GM12878 (cell line): ENCODE results near the gene MEGF11. TPM values are rescaled to one million over a fixed set of nuclear protein-coding genes. Genes with fewer than 3 reads are reported as not detected.

Experiments used
- ATAC-seq: fragments of 200-7000 bp; cut with Tn5 transposase; 3 replicates; pipeline ENCODE4 v1.9.1; 2020; ENCODE audit warnings: mild to moderate bottlenecking, moderate library complexity
- BruUV-seq: library from RNA; stranded (reverse); fragments of 400-500 nt; replicated peaks from 2 replicates; lab custom pipeline; 2021; lab: Mats Ljungman, UMichigan
- CTCF ChIA-PET: fragments of 300-600 bp; sonication (Branson Sonifier 250); formaldehyde crosslinking; extraction: SDS; loops from one replicate; lab custom pipeline; 2021; ENCODE audit warnings: inconsistent platforms; lab: Yijun Ruan, JAX
- POLR2A ChIA-PET: fragments of 350-600 bp; formaldehyde crosslinking; extraction: SDS; loops from one replicate; lab custom pipeline; 2021; ENCODE audit warnings: inconsistent platforms; lab: Charles Lee
- RAD21 ChIA-PET: fragments of 300-600 bp; sonication (Branson Sonifier 250); formaldehyde crosslinking; loops from one replicate; lab custom pipeline; 2023; ENCODE audit warnings: antibody characterized with exemption; ENCODE audit not compliant: unreplicated experiment; lab: Charles Lee
- SMC1A ChIA-PET: fragments of 300-600 bp; sonication (Branson Sonifier 250); formaldehyde crosslinking; loops from one replicate; lab custom pipeline; 2023; ENCODE audit not compliant: unreplicated experiment, uncharacterized antibody; lab: Charles Lee
- DNase-seq: peaks from one replicate; pipeline ENCODE4 v3.0.0-alpha.2; 2011; ENCODE audit warnings: low read depth, low spot score
- FAIRE-seq: peaks from 3 replicates; lab custom pipeline; 2011; peaks lifted over from hg19 to GRCh38; lab: Jason Lieb, UNC
- H2AFZ ChIP-seq: 2 replicates; pipeline ENCODE4 v1.6.0; 2011; ENCODE audit warnings: low read depth, low read length, control low read depth; ENCODE audit not compliant: control insufficient read depth
- H3K27ac ChIP-seq: 2 replicates; pipeline ENCODE4 v1.5.1; 2011; ENCODE audit warnings: control low read depth; ENCODE audit not compliant: control insufficient read depth, insufficient read depth
- H3K27me3 ChIP-seq, 2 experiments: replicated peaks in 1 of 2; 2 replicates each; pipeline versions ENCODE4 v1.6.0 to v1.6.1; 2011; ENCODE audit warnings: low read length in 1 of 2; ENCODE audit not compliant: control insufficient read depth in 2 of 2, insufficient read depth in 2 of 2
- H3K36me3 ChIP-seq, 2 experiments: 2 replicates each; pipeline ENCODE4 v1.5.1; 2011; ENCODE audit warnings: low read length in 1 of 2; ENCODE audit not compliant: control insufficient read depth in 2 of 2, insufficient read depth in 2 of 2
- H3K4me1 ChIP-seq: 2 replicates; pipeline ENCODE4 v1.6.1; 2011; ENCODE audit warnings: mild to moderate bottlenecking, low read length, moderate library complexity, mixed read lengths; ENCODE audit not compliant: control insufficient read depth, insufficient read depth
- H3K4me2 ChIP-seq: 2 replicates; pipeline ENCODE4 v1.6.0; 2011; ENCODE audit warnings: control low read depth; ENCODE audit not compliant: control insufficient read depth, insufficient read depth
- H3K4me3 ChIP-seq: fragments of 200-600 bp; sonication (generic); 2 replicates; pipeline ENCODE4 v1.5.1; 2016
- H3K79me2 ChIP-seq: 2 replicates; pipeline ENCODE4 v1.6.0; 2011; ENCODE audit warnings: low read length; ENCODE audit not compliant: control insufficient read depth, insufficient read depth
- H3K9ac ChIP-seq: 2 replicates; pipeline ENCODE4 v1.8.0; 2011; ENCODE audit warnings: low read length, control low read depth, mixed read lengths; ENCODE audit not compliant: control insufficient read depth, insufficient read depth
- H3K9me3 ChIP-seq: replicated peaks from 3 replicates; pipeline ENCODE4 v1.5.1; 2011; ENCODE audit warnings: mild to moderate bottlenecking, low read length; ENCODE audit not compliant: control insufficient read depth, insufficient read depth
- H4K20me1 ChIP-seq: 2 replicates; pipeline ENCODE4 v1.6.0; 2011; ENCODE audit not compliant: control insufficient read depth, insufficient read depth
- CHD2 ChIP-seq: IDR thresholded peaks from 2 replicates; pipeline ENCODE4 v1.6.1; 2011; ENCODE audit warnings: low read depth, low read length, improper control_type of control experiment, borderline replicate concordance
- CREM ChIP-seq: IDR thresholded peaks from 2 replicates; pipeline ENCODE4 v1.6.1; 2014; ENCODE audit warnings: antibody characterized with exemption, low read depth
- FOS ChIP-seq: IDR thresholded peaks from 3 replicates; pipeline ENCODE4 v1.6.1; 2011; ENCODE audit warnings: borderline replicate concordance; ENCODE audit not compliant: insufficient read length; ENCODE audit errors: extremely low read depth
- GATAD2B ChIP-seq: fragments of 450-650 bp; conservative IDR thresholded peaks from 2 replicates; pipeline ENCODE4 v1.6.1; 2017; ENCODE audit warnings: low read depth, mild to moderate bottlenecking, moderate library complexity
- JUNB ChIP-seq: IDR thresholded peaks from 2 replicates; pipeline ENCODE4 v1.6.1; 2016; ENCODE audit warnings: antibody characterized with exemption, mild to moderate bottlenecking
- NBN ChIP-seq: fragments of 450-650 bp; IDR thresholded peaks from 2 replicates; pipeline ENCODE4 v1.6.1; 2016
- POLR2AphosphoS5 ChIP-seq: IDR thresholded peaks from 2 replicates; pipeline ENCODE4 v1.6.1; 2011; ENCODE audit warnings: mild to moderate bottlenecking, low read length, inconsistent platforms
- RAD21 ChIP-seq: IDR thresholded peaks from 2 replicates; pipeline ENCODE4 v1.6.1; 2011; ENCODE audit warnings: mild to moderate bottlenecking, low read depth, low read length, moderate library complexity; ENCODE audit not compliant: insufficient read depth
- RFX5 ChIP-seq: IDR thresholded peaks from 2 replicates; pipeline ENCODE4 v1.6.1; 2011; ENCODE audit warnings: low read depth, low read length, improper control_type of control experiment
- SIN3A ChIP-seq: IDR thresholded peaks from 2 replicates; pipeline ENCODE4 v1.6.1; 2012; ENCODE audit warnings: low read depth, low read length, improper control_type of control experiment
- SIX5 ChIP-seq: IDR thresholded peaks from 2 replicates; pipeline ENCODE4 v1.6.1; 2011; ENCODE audit warnings: mild to moderate bottlenecking, low read depth, low read length, moderate library complexity; ENCODE audit not compliant: severe bottlenecking
- SMAD1 ChIP-seq: fragments of 450-650 bp; IDR thresholded peaks from 2 replicates; pipeline ENCODE4 v1.6.1; 2018; ENCODE audit warnings: mild to moderate bottlenecking, low read depth; ENCODE audit not compliant: partially characterized antibody
- SUPT20H ChIP-seq: IDR thresholded peaks from 2 replicates; pipeline ENCODE4 v1.6.1; 2011; ENCODE audit warnings: low read depth, mild to moderate bottlenecking, low read length, moderate library complexity, borderline replicate concordance; ENCODE audit not compliant: control insufficient read depth
- WRNIP1 ChIP-seq: IDR thresholded peaks from 2 replicates; pipeline ENCODE4 v1.6.1; 2011; ENCODE audit warnings: low read depth, low read length, improper control_type of control experiment, borderline replicate concordance
- ZBTB4 ChIP-seq: fragments of 450-650 bp; formaldehyde crosslinking; IDR thresholded peaks from 2 replicates; pipeline ENCODE4 v1.4.0; 2022; ENCODE audit warnings: mild to moderate bottlenecking, moderate library complexity
- ZNF24 ChIP-seq: fragments of 450-650 bp; IDR thresholded peaks from 2 replicates; pipeline ENCODE4 v1.6.1; 2017; ENCODE audit warnings: antibody characterized with exemption, mild to moderate bottlenecking
- WGBS: methylation state at CpG from one replicate; pipeline ENCODE4 v1.1.6; 2016; ENCODE audit warnings: low lambda C conversion rate; ENCODE audit not compliant: insufficient replicate concordance, insufficient coverage; ENCODE audit errors: missing lambda C conversion rate; 5-methylcytosine and 5-hydroxymethylcytosine counted together
- in situ Hi-C: fragments of 300-500 bp; cut with MboI; formaldehyde crosslinking; loops from 9 replicates; pipeline ENCODE4 v1.14.3; 2018; ENCODE audit warnings: mixed read lengths
- intact Hi-C: fragments of 100-400 bp; cut with micrococcal nuclease; formaldehyde crosslinking; loops from one replicate; pipeline ENCODE4 v1.14.2; 2022; ENCODE audit not compliant: unreplicated experiment
- polyA plus RNA-seq, 11 experiments: library from polyadenylated mRNA; depleted of rRNA in 4 of 11; unstranded in 6 of 11; stranded (reverse) in 5 of 11; fragments of >200 nt; fragmentation: Nextera tagmentation in 4 of 11; fragmentation: Illumina TruSeq in 1 of 11; extraction: Ambion mirVana in 4 of 11; extraction: Trizol in 1 of 11; gene quantifications; 1 replicate in 1 of 11; 2 replicates in 10 of 11; pipeline versions ENCODE4 v1.2.1 to v1.2.3, GENCODE V29; 2011 to 2016; ENCODE audit warnings: inconsistent platforms in 2 of 11, missing spikeins in 2 of 11, low read depth in 1 of 11
- total RNA-seq, 4 experiments: library from RNA; depleted of rRNA in 3 of 4; stranded (reverse); fragments of >200 nt in 3 of 4; fragmentation: Illumina TruSeq in 1 of 4; extraction: Trizol in 1 of 4; gene quantifications; 2 replicates each; pipeline versions ENCODE4 v1.2.1 to v1.2.3, GENCODE V29; 2013 to 2021
- TF ChIP-seq, protein P1 (sequence below): fragments of 450-650 bp; IDR thresholded peaks from 2 replicates; pipeline ENCODE4 v1.6.1; 2014; ENCODE audit warnings: mild to moderate bottlenecking
- TF ChIP-seq, protein P2 (sequence below): IDR thresholded peaks from 2 replicates; pipeline ENCODE4 v1.6.1; 2011; ENCODE audit warnings: borderline replicate concordance, low read depth, mild to moderate bottlenecking, moderate library complexity, low read length; ENCODE audit not compliant: insufficient read depth, poor library complexity, severe bottlenecking

MEGF11 gene
- total and polyA plus RNA-seq, 10 of the 15 experiments (the other 5 are each of a cell fraction or from before 2014, with no cell fraction given), result 0.03 to 1.7 (median 0.49) TPM

- no peak for TF ChIP-seq ZBTB4 (CRISPR knock-in tag)
- no peak for TF ChIP-seq FOS
- TF ChIP-seq GATAD2B, result no peak
- TF ChIP-seq SIN3A, result no peak
- no peak for TF ChIP-seq RAD21
- TF ChIP-seq RFX5, result no peak
These were observed 343.7 kb downstream of the MEGF11 start (continued) for GRCh38 chr15:65909831-65910230.

GRCh38 chr15:65908876-65909275 lies 344.7 kb downstream of the MEGF11 start:
- Histone ChIP-seq H3K4me3 (no peak overlapping the region), H3K79me2 (no peaks in the 10 kb centered on the region), H2AFZ (no peak overlapping the region), H3K27ac (no peak overlapping the region), H3K27me3 (no peaks in the 10 kb centered on the region), H3K9me3 (no peaks in the 10 kb centered on the region), H4K20me1 (no peaks in the 10 kb centered on the region), H3K36me3 (peaks cover 5 to 14% of the 10 kb centered on the region in 2 experiments), H3K4me1 (peaks cover 5% of the 10 kb centered on the region), H3K9ac (no peak overlapping the region), H3K4me2 (no peak overlapping the region)
- ATAC-seq (no peak), DNase-seq (no peak), FAIRE-seq (no peak)
- SMC1A ChIA-PET, result no interaction called here
- CTCF ChIA-PET, result interaction anchor here (0.7 kb wide), 1 partner anchor 14 kb away, joined by 3 read pairs; no protein-coding TSS in a partner anchor
- POLR2A ChIA-PET, result no interaction called here
- BruUV-seq, result no TSS peak
- intact Hi-C loops, result no loop called here
- RAD21 ChIA-PET, result no interaction called here
- 93% methylated on average over 4 of the region's 4 CpGs for WGBS
- in situ Hi-C loops, result no loop called here
- TF ChIP-seq POLR2AphosphoS5 (no peak), NBN (no peak), JUNB (no peak), ZNF24 (no peak), WRNIP1 (no peak), CHD2 (no peak), SIX5 (no peak), SMAD1 (no peak), SIN3A (no peak), CREM (no peak), SUPT20H (no peak)
- TF ChIP-seq, protein P1, sequence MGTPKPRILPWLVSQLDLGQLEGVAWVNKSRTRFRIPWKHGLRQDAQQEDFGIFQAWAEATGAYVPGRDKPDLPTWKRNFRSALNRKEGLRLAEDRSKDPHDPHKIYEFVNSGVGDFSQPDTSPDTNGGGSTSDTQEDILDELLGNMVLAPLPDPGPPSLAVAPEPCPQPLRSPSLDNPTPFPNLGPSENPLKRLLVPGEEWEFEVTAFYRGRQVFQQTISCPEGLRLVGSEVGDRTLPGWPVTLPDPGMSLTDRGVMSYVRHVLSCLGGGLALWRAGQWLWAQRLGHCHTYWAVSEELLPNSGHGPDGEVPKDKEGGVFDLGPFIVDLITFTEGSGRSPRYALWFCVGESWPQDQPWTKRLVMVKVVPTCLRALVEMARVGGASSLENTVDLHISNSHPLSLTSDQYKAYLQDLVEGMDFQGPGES, result no peak
- TF ChIP-seq, protein P2, sequence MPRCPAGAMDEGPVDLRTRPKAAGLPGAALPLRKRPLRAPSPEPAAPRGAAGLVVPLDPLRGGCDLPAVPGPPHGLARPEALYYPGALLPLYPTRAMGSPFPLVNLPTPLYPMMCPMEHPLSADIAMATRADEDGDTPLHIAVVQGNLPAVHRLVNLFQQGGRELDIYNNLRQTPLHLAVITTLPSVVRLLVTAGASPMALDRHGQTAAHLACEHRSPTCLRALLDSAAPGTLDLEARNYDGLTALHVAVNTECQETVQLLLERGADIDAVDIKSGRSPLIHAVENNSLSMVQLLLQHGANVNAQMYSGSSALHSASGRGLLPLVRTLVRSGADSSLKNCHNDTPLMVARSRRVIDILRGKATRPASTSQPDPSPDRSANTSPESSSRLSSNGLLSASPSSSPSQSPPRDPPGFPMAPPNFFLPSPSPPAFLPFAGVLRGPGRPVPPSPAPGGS, result no peak
